NOMO-1 treated with DMSO at 0.1 percent for 48 hours (cell line): ENCODE measurements around the gene FAM83E.

Experiments used
- DNase-seq: peaks from one replicate; lab custom pipeline; 2025; ENCODE audit not compliant: unreplicated experiment; lab: John Stamatoyannopoulos, UW

Gene FAM83E

GRCh38 chr19:48613024-48613851 lies 1.6 kb downstream of the FAM83E start:
- DNase-seq: no peak

GRCh38 chr19:48611872-48612271 lies 3.0 kb downstream of the FAM83E start:
- DNase-seq: no peak

GRCh38 chr19:48609571-48610108 lies 5.2 kb downstream of the FAM83E start:
- DNase-seq: no peak

- peak; percentile 68 for DNase-seq
Observed at GRCh38 chr19:48608798-48609263, 6.0 kb downstream of the FAM83E start.

GRCh38 chr19:48607359-48607755 lies 7.5 kb downstream of the FAM83E start:
- DNase-seq: no peak

GRCh38 chr19:48606463-48607358 lies 8.2 kb downstream of the FAM83E start, which contains the start of gene SPACA4:
Gene SPACA4 (plus strand): TSS chr19:48606742. CDS start chr19:48606979, 237 bp downstream.
- no peak for DNase-seq

GRCh38 chr19:48603850-48604249 lies 11.0 kb downstream of the FAM83E start:
- no peak for DNase-seq

- no peak for DNase-seq
Observed at GRCh38 chr19:48603449-48603848, 11.4 kb downstream of the FAM83E start.

- DNase-seq: no peak
Observed at GRCh38 chr19:48603001-48603400, 11.9 kb downstream of the FAM83E start.

- no peak for DNase-seq
Observed at GRCh38 chr19:48600679-48601417, 14.0 kb downstream of the FAM83E start.

GRCh38 chr19:48598996-48599700 lies 15.7 kb downstream of the FAM83E start:
- no peak for DNase-seq

GRCh38 chr19:48596679-48597465 lies 18.0 kb downstream of the FAM83E start:
- peak; percentile 50 for DNase-seq

GRCh38 chr19:48596237-48596636 lies 18.6 kb downstream of the FAM83E start:
- no peak for DNase-seq

- no peak for DNase-seq
Observed at GRCh38 chr19:48595833-48596232, 19.0 kb downstream of the FAM83E start.

- no peak for DNase-seq
Observed at GRCh38 chr19:48595171-48595570, 19.7 kb downstream of the FAM83E start.

- DNase-seq: no peak
Observed at GRCh38 chr19:48591021-48591420, 23.9 kb downstream of the FAM83E start.

- peak; percentile 79 for DNase-seq
Observed at GRCh38 chr19:48588670-48589401, 26.0 kb downstream of the FAM83E start.

- DNase-seq: no peak
Observed at GRCh38 chr19:48587387-48587786, 27.5 kb downstream of the FAM83E start.

- DNase-seq: no peak
Observed at GRCh38 chr19:48582168-48582567, 32.7 kb downstream of the FAM83E start.
